Measurements from ENCODE around the gene GDF11. TPM values are rescaled to one million over a fixed set of nuclear protein-coding genes. Genes with fewer than 3 reads are reported as not detected.

Gene GDF11
- total and polyA plus RNA-seq, 2 of the 4 experiments (the other 2 are of a cell fraction) = 2.7 to 12.9 TPM

GRCh38 chr12:55696141-55696540 is 46.8 kb upstream of the GDF11 start:
- H3K36me3 ChIP-seq (ENCODE audit: control insufficient read depth, insufficient read depth, low read length) = no peaks in the 10 kb centered on the region
- no peaks in the 10 kb centered on the region for H4K20me1 ChIP-seq (ENCODE audit: insufficient read depth, low read length)
- TF ChIP-seq CHD1 (IDR thresholded peaks at IDR 0.05; ENCODE audit: low read depth, low read length) (no peak), CTCF (conservative IDR thresholded peaks at IDR 0.05; ENCODE audit: low read depth, low read length) (no peak), MAZ (IDR thresholded peaks at IDR 0.05; ENCODE audit: borderline replicate concordance, low read depth, low read length) (no peak), MXI1 (IDR thresholded peaks at IDR 0.05; ENCODE audit: borderline replicate concordance, low read depth, low read length) (no peak), RCOR1 (IDR thresholded peaks at IDR 0.05; ENCODE audit: insufficient replicate concordance, low read length) (no peak), SMC3 (IDR thresholded peaks at IDR 0.05; ENCODE audit: low read depth, low read length) (no peak), FOS (IDR thresholded peaks at IDR 0.05; ENCODE audit: low read depth, low read length) (no peak), CEBPB (IDR thresholded peaks at IDR 0.05; ENCODE audit: low read depth, low read length) (no peak), USF2 (IDR thresholded peaks at IDR 0.05; ENCODE audit: low read depth, low read length) (no peak), RFX5 (IDR thresholded peaks at IDR 0.05; ENCODE audit: low read depth, low read length) (no peak), MAFK (IDR thresholded peaks at IDR 0.05; ENCODE audit: low read depth, low read length) (no peak), BHLHE40 (IDR thresholded peaks at IDR 0.05; ENCODE audit: low read depth, low read length) (no peak), RAD21 (IDR thresholded peaks at IDR 0.05; ENCODE audit: low read length) (no peak)
- POLR2A ChIA-PET (ENCODE audit: unreplicated experiment) = no interaction called here
- H3K9ac ChIP-seq (ENCODE audit: low read depth, low read length) = no peak overlapping the region
- no peak for ATAC-seq (ENCODE audit: low read depth)
- no CpG with 5 or more reads among the region's 6 CpGs for WGBS, 2 experiments (ENCODE audit: extremely low coverage in 2 of 2, insufficient read length in 1 of 2)
- dilution Hi-C loops (cut with HindIII; ENCODE audit: low sequenced_read_pairs, unreplicated experiment) = no loop called here
- no peak overlapping the region for H2AFZ ChIP-seq (replicated peaks; ENCODE audit: low read length, poor library complexity)
- no peak overlapping the region for H2BK120ac ChIP-seq (ENCODE audit: low read depth, low read length)
- H3K23ac ChIP-seq (ENCODE audit: low read depth, low read length) = no peak overlapping the region
- no peaks in the 10 kb centered on the region for H3K9me1 ChIP-seq (ENCODE audit: insufficient read depth, low read length)
- no peak for DNase-seq
- H3K27ac ChIP-seq (ENCODE audit: insufficient read depth, low read length) = no peak overlapping the region
- H3K4me1 ChIP-seq (ENCODE audit: control insufficient read depth, insufficient read depth, low read length) = peaks cover 2% of the 10 kb centered on the region; the same call in 1 of the 2 replicates
- H4K91ac ChIP-seq (ENCODE audit: insufficient read depth, low read depth, low read length) = no peak overlapping the region
- no TSS peak for BruUV-seq (replicated peaks)
- CTCF ChIA-PET = interaction anchor here (0.7 to 1.6 kb wide), 2 partner anchors 10 to 15 kb away, joined by 3 read pairs; a partner anchor contains a TSS
- no peak overlapping the region for H3K4ac ChIP-seq (ENCODE audit: low read depth, low read length)
- H2BK20ac ChIP-seq (ENCODE audit: low read depth, low read length) = no peak overlapping the region
- H3K27me3 ChIP-seq (ENCODE audit: control insufficient read depth, insufficient read depth, low read length) = peaks cover 22% of the 10 kb centered on the region
- H3K79me1 ChIP-seq (ENCODE audit: low read depth in 1 of 2, low read length in 2 of 2) = no peaks in the 10 kb centered on the region
- no peaks in the 10 kb centered on the region for H3K9me3 ChIP-seq (ENCODE audit: control insufficient read depth, insufficient read depth, low read length)
- no peak overlapping the region for H3K56ac ChIP-seq (ENCODE audit: extremely low read depth, insufficient read depth, low read length)
- H2AK5ac ChIP-seq (ENCODE audit: low read depth, low read length) = no peak overlapping the region
- intact Hi-C loops (cut with micrococcal nuclease) = no loop called here
- H4K5ac ChIP-seq (ENCODE audit: low read depth, low read length) = no peak overlapping the region
- no peak overlapping the region for H3K14ac ChIP-seq (replicated peaks; ENCODE audit: low read depth, low read length)
- H3K18ac ChIP-seq (ENCODE audit: low read depth, low read length) = no peak overlapping the region
- no peak overlapping the region for H3K4me3 ChIP-seq (ENCODE audit: insufficient read depth, low read depth, low read length)
- H2BK5ac ChIP-seq (ENCODE audit: low read depth, low read length, poor library complexity, severe bottlenecking) = no peak overlapping the region
- H4K8ac ChIP-seq (ENCODE audit: low read depth in 2 of 2, low read length in 2 of 2) = no peak overlapping the region
- H2BK15ac ChIP-seq (ENCODE audit: low read depth, low read length) = no peak overlapping the region
- in situ Hi-C loops (cut with MboI; ENCODE audit: low sequenced_read_pairs) = no loop called here
- H2AK9ac ChIP-seq (replicated peaks; ENCODE audit: low read depth, low read length, poor library complexity) = no peak overlapping the region
- H3K4me2 ChIP-seq (ENCODE audit: low read depth, low read length) = no peak overlapping the region

Measured in IMR-90 (cell line).